ENCODE results near the gene OSBP2.

Gene OSBP2

GRCh38 chr22:30826670-30827355 lies 132.1 kb downstream of the OSBP2 start:
- Histone ChIP-seq H3K4me3 (ENCODE audit: low read depth in 1 of 5, low read length in 5 of 5) (no peak overlapping the region), H3K36me3 (ENCODE audit: control insufficient read depth in 5 of 5, insufficient read depth in 5 of 5, low read length in 5 of 5) (no peaks in the 10 kb centered on the region), H3K27ac (ENCODE audit: low read depth, low read length) (no peak overlapping the region), H3K9ac (ENCODE audit: low read length in 5 of 5) (no peak overlapping the region), H3K27me3 (ENCODE audit: control insufficient read depth in 5 of 5, insufficient read depth in 4 of 5, low read length in 5 of 5) (peaks cover 24 to 40% (median 34%) of the 10 kb centered on the region in 5 donors), H3K4me1 (ENCODE audit: control insufficient read depth in 5 of 5, insufficient read depth in 5 of 5, low read length in 5 of 5) (peaks cover 4 to 33% (median 13%) of the 10 kb centered on the region in 5 donors), H3K9me3 (ENCODE audit: control insufficient read depth in 5 of 5, low read length in 5 of 5) (peaks cover 0 to 2% (median 0%) of the 10 kb centered on the region in 5 donors)

- H3K9me3 ChIP-seq (ENCODE audit: control insufficient read depth in 5 of 5, low read length in 5 of 5), result peaks cover 0 to 2% (median 0%) of the 10 kb centered on the region in 5 donors
- no peak overlapping the region for H3K9ac ChIP-seq (ENCODE audit: low read length in 5 of 5)
- peaks cover 3 to 26% (median 4%) of the 10 kb centered on the region in 5 donors for H3K4me1 ChIP-seq (ENCODE audit: control insufficient read depth in 5 of 5, insufficient read depth in 5 of 5, low read length in 5 of 5)
- no peaks in the 10 kb centered on the region for H3K36me3 ChIP-seq (ENCODE audit: control insufficient read depth in 5 of 5, insufficient read depth in 5 of 5, low read length in 5 of 5)
- no peak overlapping the region for H3K27ac ChIP-seq (ENCODE audit: low read depth, low read length)
- peaks cover 16 to 31% (median 26%) of the 10 kb centered on the region in 5 donors for H3K27me3 ChIP-seq (ENCODE audit: control insufficient read depth in 5 of 5, insufficient read depth in 4 of 5, low read length in 5 of 5)
- H3K4me3 ChIP-seq (ENCODE audit: low read depth in 1 of 5, low read length in 5 of 5), result no peak overlapping the region
Measured at GRCh38 chr22:30827646-30828045, 133.0 kb downstream of the OSBP2 start.

GRCh38 chr22:30828187-30829155 lies 133.8 kb downstream of the OSBP2 start:
- Histone ChIP-seq H3K9ac (ENCODE audit: low read length in 5 of 5) (no peak overlapping the region), H3K4me3 (ENCODE audit: low read depth in 1 of 5, low read length in 5 of 5) (no peak overlapping the region), H3K4me1 (ENCODE audit: control insufficient read depth in 5 of 5, insufficient read depth in 5 of 5, low read length in 5 of 5) (peaks cover 0 to 25% (median 4%) of the 10 kb centered on the region in 5 donors), H3K27me3 (ENCODE audit: control insufficient read depth in 5 of 5, insufficient read depth in 4 of 5, low read length in 5 of 5) (peaks cover 11 to 25% (median 20%) of the 10 kb centered on the region in 5 donors), H3K27ac (ENCODE audit: low read depth, low read length) (no peak overlapping the region), H3K9me3 (ENCODE audit: control insufficient read depth in 5 of 5, low read length in 5 of 5) (peaks cover 0 to 2% (median 0%) of the 10 kb centered on the region in 5 donors), H3K36me3 (ENCODE audit: control insufficient read depth in 5 of 5, insufficient read depth in 5 of 5, low read length in 5 of 5) (no peaks in the 10 kb centered on the region)

- Histone ChIP-seq H3K4me1 (ENCODE audit: control insufficient read depth in 5 of 5, insufficient read depth in 5 of 5, low read length in 5 of 5) (peaks cover 0 to 25% (median 4%) of the 10 kb centered on the region in 5 donors), H3K27ac (ENCODE audit: low read depth, low read length) (no peak overlapping the region), H3K36me3 (ENCODE audit: control insufficient read depth in 5 of 5, insufficient read depth in 5 of 5, low read length in 5 of 5) (no peaks in the 10 kb centered on the region), H3K9ac (ENCODE audit: low read length in 5 of 5) (no peak overlapping the region), H3K9me3 (ENCODE audit: control insufficient read depth in 5 of 5, low read length in 5 of 5) (peaks cover 0 to 2% (median 0%) of the 10 kb centered on the region in 5 donors), H3K27me3 (ENCODE audit: control insufficient read depth in 5 of 5, insufficient read depth in 4 of 5, low read length in 5 of 5) (peaks cover 3 to 16% (median 7%) of the 10 kb centered on the region in 5 donors), H3K4me3 (ENCODE audit: low read depth in 1 of 5, low read length in 5 of 5) (no peak overlapping the region)
Measured at GRCh38 chr22:30829901-30830550, 135.4 kb downstream of the OSBP2 start.

GRCh38 chr22:30830907-30831306 lies 136.2 kb downstream of the OSBP2 start:
- Histone ChIP-seq H3K9me3 (ENCODE audit: control insufficient read depth in 5 of 5, low read length in 5 of 5) (peaks cover 0 to 2% (median 0%) of the 10 kb centered on the region in 5 donors), H3K9ac (ENCODE audit: low read length in 5 of 5) (peak overlapping the region in 1 of 5 donors; percentile 22), H3K4me1 (ENCODE audit: control insufficient read depth in 5 of 5, insufficient read depth in 5 of 5, low read length in 5 of 5) (peaks cover 0 to 25% (median 4%) of the 10 kb centered on the region in 5 donors), H3K36me3 (ENCODE audit: control insufficient read depth in 5 of 5, insufficient read depth in 5 of 5, low read length in 5 of 5) (no peaks in the 10 kb centered on the region), H3K27ac (ENCODE audit: low read depth, low read length) (no peak overlapping the region), H3K27me3 (ENCODE audit: control insufficient read depth in 5 of 5, insufficient read depth in 4 of 5, low read length in 5 of 5) (peaks cover 3 to 8% (median 3%) of the 10 kb centered on the region in 5 donors), H3K4me3 (ENCODE audit: low read depth in 1 of 5, low read length in 5 of 5) (no peak overlapping the region)

GRCh38 chr22:30832407-30832987 lies 137.8 kb downstream of the OSBP2 start:
- Histone ChIP-seq H3K4me1 (ENCODE audit: control insufficient read depth in 5 of 5, insufficient read depth in 5 of 5, low read length in 5 of 5) (peaks cover 0 to 25% (median 4%) of the 10 kb centered on the region in 5 donors), H3K27ac (ENCODE audit: low read depth, low read length) (no peak overlapping the region), H3K36me3 (ENCODE audit: control insufficient read depth in 5 of 5, insufficient read depth in 5 of 5, low read length in 5 of 5) (no peaks in the 10 kb centered on the region), H3K27me3 (ENCODE audit: control insufficient read depth in 5 of 5, insufficient read depth in 4 of 5, low read length in 5 of 5) (peaks cover 0 to 8% (median 3%) of the 10 kb centered on the region in 5 donors), H3K9me3 (ENCODE audit: control insufficient read depth in 5 of 5, low read length in 5 of 5) (peaks cover 0 to 4% (median 2%) of the 10 kb centered on the region in 5 donors), H3K4me3 (ENCODE audit: low read depth in 1 of 5, low read length in 5 of 5) (no peak overlapping the region), H3K9ac (ENCODE audit: low read length in 5 of 5) (no peak overlapping the region)

GRCh38 chr22:30833322-30833721 lies 138.6 kb downstream of the OSBP2 start:
- peaks cover 0 to 8% (median 2%) of the 10 kb centered on the region in 5 donors for H3K27me3 ChIP-seq (ENCODE audit: control insufficient read depth in 5 of 5, insufficient read depth in 4 of 5, low read length in 5 of 5)
- H3K4me1 ChIP-seq (ENCODE audit: control insufficient read depth in 5 of 5, insufficient read depth in 5 of 5, low read length in 5 of 5), result peaks cover 0 to 25% (median 4%) of the 10 kb centered on the region in 5 donors
- H3K9me3 ChIP-seq (ENCODE audit: control insufficient read depth in 5 of 5, low read length in 5 of 5), result peaks cover 0 to 10% (median 9%) of the 10 kb centered on the region in 5 donors
- H3K27ac ChIP-seq (ENCODE audit: low read depth, low read length), result no peak overlapping the region
- no peaks in the 10 kb centered on the region for H3K36me3 ChIP-seq (ENCODE audit: control insufficient read depth in 5 of 5, insufficient read depth in 5 of 5, low read length in 5 of 5)
- no peak overlapping the region for H3K9ac ChIP-seq (ENCODE audit: low read length in 5 of 5)
- no peak overlapping the region for H3K4me3 ChIP-seq (ENCODE audit: low read depth in 1 of 5, low read length in 5 of 5)

- Histone ChIP-seq H3K36me3 (ENCODE audit: control insufficient read depth in 5 of 5, insufficient read depth in 5 of 5, low read length in 5 of 5) (no peaks in the 10 kb centered on the region), H3K9me3 (ENCODE audit: control insufficient read depth in 5 of 5, low read length in 5 of 5) (peaks cover 0 to 11% (median 9%) of the 10 kb centered on the region in 5 donors), H3K27ac (ENCODE audit: low read depth, low read length) (no peak overlapping the region), H3K4me1 (ENCODE audit: control insufficient read depth in 5 of 5, insufficient read depth in 5 of 5, low read length in 5 of 5) (no peaks in the 10 kb centered on the region), H3K9ac (ENCODE audit: low read length in 5 of 5) (no peak overlapping the region), H3K27me3 (ENCODE audit: control insufficient read depth in 5 of 5, insufficient read depth in 4 of 5, low read length in 5 of 5) (peaks cover 0 to 4% (median 0%) of the 10 kb centered on the region in 5 donors), H3K4me3 (ENCODE audit: low read depth in 1 of 5, low read length in 5 of 5) (no peak overlapping the region)
Measured at GRCh38 chr22:30837531-30837930, 142.9 kb downstream of the OSBP2 start.

GRCh38 chr22:30838111-30838510 lies 143.4 kb downstream of the OSBP2 start:
- peaks cover 0 to 4% (median 0%) of the 10 kb centered on the region in 5 donors for H3K27me3 ChIP-seq (ENCODE audit: control insufficient read depth in 5 of 5, insufficient read depth in 4 of 5, low read length in 5 of 5)
- H3K4me1 ChIP-seq (ENCODE audit: control insufficient read depth in 5 of 5, insufficient read depth in 5 of 5, low read length in 5 of 5), result no peaks in the 10 kb centered on the region
- no peaks in the 10 kb centered on the region for H3K36me3 ChIP-seq (ENCODE audit: control insufficient read depth in 5 of 5, insufficient read depth in 5 of 5, low read length in 5 of 5)
- peaks cover 0 to 11% (median 9%) of the 10 kb centered on the region in 5 donors for H3K9me3 ChIP-seq (ENCODE audit: control insufficient read depth in 5 of 5, low read length in 5 of 5)
- H3K27ac ChIP-seq (ENCODE audit: low read depth, low read length), result no peak overlapping the region
- H3K4me3 ChIP-seq (ENCODE audit: low read depth in 1 of 5, low read length in 5 of 5), result no peak overlapping the region
- H3K9ac ChIP-seq (ENCODE audit: low read length in 5 of 5), result no peak overlapping the region
